GM21825 (cell line): ENCODE results near the gene SLC26A11.
"Not testable (repeated sequence)": the region's sequence is repeated elsewhere in the genome, so short reads cannot be mapped to it uniquely, and the experiment has no call there.

Experiments
- ATAC-seq: cut with Tn5 transposase; IDR thresholded peaks from one replicate; pipeline ENCODE4 v1.9.1; 2021; ENCODE audit warnings: mild to moderate bottlenecking, moderate library complexity; ENCODE audit not compliant: unreplicated experiment

The SLC26A11 gene

GRCh38 chr17:80299350-80300100 lies 79.3 kb downstream of the SLC26A11 start:
- not testable (repeated sequence) for ATAC-seq

GRCh38 chr17:80300756-80301155 lies 80.5 kb downstream of the SLC26A11 start:
- not testable (repeated sequence) for ATAC-seq
